Activated naive CD4-positive, alpha-beta T cell treated with anti-CD3 and anti-CD28 coated beads, Interleukin-2, amount 50 U/mL, for 72 hours (primary cell): Measurements from ENCODE around the gene NCK1. TPM values are rescaled to one million over a fixed set of nuclear protein-coding genes. Genes with fewer than 3 reads are reported as not detected.
"Not testable (repeated sequence)": the region's sequence is repeated elsewhere in the genome, so short reads cannot be mapped to it uniquely, and the experiment has no call there.

Source experiments
- ATAC-seq, 2 donors: fragments of 150-1000 bp; cut with Tn5 transposase; 2 replicates each; pipeline ENCODE4 v1.10.0; 2021; ENCODE audit warnings: mild to moderate bottlenecking in 2 of 2, moderate library complexity in 2 of 2
- DNase-seq, 2 donors: peaks; one replicate each; pipeline ENCODE4 v3.0.0; 2021 to 2022; ENCODE audit warnings: low spot score in 2 of 2
- H3K27ac Mint-ChIP-seq, 2 donors: one replicate each; pipeline ENCODE4 v1.8.0; 2022; ENCODE audit warnings: mild to moderate bottlenecking in 2 of 2, mixed read lengths in 2 of 2
- H3K36me3 Mint-ChIP-seq, 2 donors: one replicate each; pipeline ENCODE4 v1.8.0; 2022; ENCODE audit warnings: mixed read lengths in 2 of 2
- H3K9me3 Mint-ChIP-seq, 2 donors: one replicate each; pipeline ENCODE4 v1.8.0; 2022; ENCODE audit warnings: mixed read lengths in 2 of 2
- total RNA-seq, 2 donors: library from RNA; stranded (reverse); gene quantifications; one replicate each; pipeline ENCODE4 v1.2.3, GENCODE V29; 2022

NCK1 gene
- total RNA-seq, 2 donors from 2014 or later: 34.6 to 45.1 TPM

DNA sequence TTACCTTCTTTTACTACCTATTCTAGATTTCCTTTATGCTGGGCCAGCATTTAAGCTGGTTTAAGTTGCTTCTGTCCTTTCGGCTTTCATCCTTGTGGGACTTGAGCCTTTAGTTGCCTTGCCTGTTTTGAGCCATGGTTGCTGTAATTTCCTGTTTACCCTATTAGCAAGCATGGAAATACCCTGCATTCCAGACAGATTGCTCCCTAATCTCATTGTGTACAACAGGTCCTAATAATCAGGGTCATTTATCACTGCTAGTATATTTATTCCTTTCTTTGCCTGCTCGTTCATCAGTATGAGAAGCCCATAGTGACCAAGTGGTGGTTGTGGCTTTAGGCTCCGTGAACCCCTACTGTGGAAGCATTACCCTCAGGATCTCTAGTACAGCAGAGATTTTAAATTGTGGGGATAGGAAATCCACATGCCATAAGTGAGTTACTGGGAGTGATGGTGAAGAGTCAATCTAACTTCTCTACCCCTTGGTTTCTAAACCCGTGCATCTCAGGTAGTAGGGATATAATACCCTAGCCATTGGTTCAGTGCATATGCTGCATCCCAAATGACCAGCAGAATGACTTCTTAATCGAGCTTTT lies 31.9 kb downstream of the NCK1 start:
- no peak overlapping the region for H3K27ac Mint-ChIP-seq
- peaks cover 20 to 35% of the 10 kb centered on the region in 2 donors for H3K36me3 Mint-ChIP-seq

DNA sequence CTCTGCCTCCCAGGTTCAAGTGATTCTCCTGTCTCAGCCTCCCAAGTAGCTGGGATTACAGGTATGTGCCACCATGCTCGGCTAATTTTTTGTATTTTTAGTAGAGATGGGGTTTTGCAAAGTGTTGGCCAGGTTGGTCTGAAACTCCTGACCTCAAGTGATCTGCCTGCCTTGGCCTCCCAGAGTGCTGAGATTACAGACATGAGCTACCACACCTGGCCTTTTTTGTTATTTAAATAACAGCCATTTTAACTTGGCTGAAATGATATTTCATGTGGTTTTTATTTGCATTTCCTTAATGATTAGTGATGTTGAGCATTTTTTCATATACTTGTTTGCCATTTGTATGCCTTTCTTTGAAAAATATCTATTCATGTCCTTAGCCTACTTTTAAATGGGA lies 35.2 kb downstream of the NCK1 start:
- not testable (repeated sequence) for ATAC-seq, H3K27ac Mint-ChIP-seq, DNase-seq
- Mint-ChIP-seq H3K9me3 (peaks cover 11 to 29% of the 10 kb centered on the region in 2 donors), H3K36me3 (peaks cover 15 to 37% of the 10 kb centered on the region in 2 donors)

More for the DNA sequence above, 31.9 kb downstream of the NCK1 start:
- no peak for DNase-seq
- H3K9me3 Mint-ChIP-seq: peaks cover 7 to 13% of the 10 kb centered on the region in 2 donors
- no peak for ATAC-seq

DNA sequence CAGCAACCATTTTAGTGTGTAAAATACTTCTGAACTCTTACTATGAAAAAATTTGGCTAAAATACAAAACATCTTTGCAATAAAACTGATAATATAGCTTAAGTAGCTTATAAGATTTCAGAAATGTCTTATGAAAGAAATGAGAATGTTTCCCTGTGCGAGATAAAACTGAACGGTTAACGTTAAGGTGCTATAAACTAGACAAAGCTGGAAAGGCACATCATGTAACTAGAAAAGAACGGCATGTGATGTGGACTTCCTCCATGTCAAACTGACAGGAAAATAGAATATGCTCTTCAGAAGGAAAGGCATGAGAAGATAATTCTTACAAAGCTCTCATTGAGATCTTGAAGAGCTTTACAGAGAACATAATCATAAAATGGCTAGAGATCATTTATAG lies 36.5 kb downstream of the NCK1 start:
- H3K36me3 Mint-ChIP-seq: peaks cover 28 to 45% of the 10 kb centered on the region in 2 donors
- DNase-seq: no peak
- no peak overlapping the region for H3K27ac Mint-ChIP-seq
- H3K9me3 Mint-ChIP-seq: peaks cover 15 to 31% of the 10 kb centered on the region in 2 donors
- ATAC-seq: no peak

DNA sequence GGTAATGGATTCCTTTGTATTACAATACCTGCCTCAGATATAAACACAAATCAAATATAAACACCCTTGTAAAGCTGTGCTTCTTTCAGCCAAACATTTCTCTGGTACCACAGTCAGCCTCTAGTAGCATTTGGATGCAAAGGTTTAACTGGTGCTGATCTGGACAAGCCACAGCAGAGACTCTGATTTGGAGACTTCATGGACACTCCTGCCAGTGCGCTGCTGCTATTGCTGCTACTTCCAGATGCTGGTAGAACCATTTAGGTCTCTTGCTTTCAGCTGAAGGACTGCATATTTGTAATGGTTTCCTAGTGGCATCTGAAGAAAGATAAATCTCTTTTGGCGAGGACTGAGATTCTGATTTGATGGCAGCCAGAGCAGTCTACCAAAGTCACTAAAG lies 36.9 kb downstream of the NCK1 start:
- no peak for ATAC-seq
- no peak for DNase-seq
- no peak overlapping the region for H3K27ac Mint-ChIP-seq
- H3K9me3 Mint-ChIP-seq: peaks cover 19 to 32% of the 10 kb centered on the region in 2 donors
- peaks cover 32 to 47% of the 10 kb centered on the region in 2 donors for H3K36me3 Mint-ChIP-seq

DNA sequence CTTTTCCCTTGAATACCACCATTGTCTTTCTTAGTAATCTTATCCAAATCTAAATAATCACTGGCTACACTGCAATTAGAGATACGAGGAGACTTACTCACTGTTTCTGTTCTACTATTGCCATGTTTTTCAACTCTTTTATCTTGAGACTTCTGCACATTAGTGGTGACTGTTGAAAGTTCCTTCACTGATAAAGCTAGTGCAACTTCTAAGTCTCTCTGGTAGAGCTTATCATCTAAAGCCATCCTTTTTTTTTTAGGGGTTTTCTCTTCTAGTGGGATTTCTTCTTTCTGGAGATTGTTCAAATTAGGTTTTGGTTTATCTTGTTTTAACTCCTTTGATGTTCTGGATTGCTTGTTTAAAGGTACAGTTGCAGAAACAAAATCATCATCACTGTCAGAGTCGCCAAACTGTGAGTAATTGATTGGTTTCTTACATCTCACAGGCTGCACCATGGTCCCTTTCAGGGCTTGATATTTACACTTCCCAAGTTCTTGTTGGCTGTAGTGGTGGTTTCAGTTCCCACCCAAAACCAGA lies 37.7 kb downstream of the NCK1 start:
- Mint-ChIP-seq H3K36me3 (peaks cover 32 to 48% of the 10 kb centered on the region in 2 donors), H3K27ac (no peak overlapping the region), H3K9me3 (peaks cover 19 to 30% of the 10 kb centered on the region in 2 donors)
- DNase-seq (no peak), ATAC-seq (peak; percentile 82 to 95)

DNA sequence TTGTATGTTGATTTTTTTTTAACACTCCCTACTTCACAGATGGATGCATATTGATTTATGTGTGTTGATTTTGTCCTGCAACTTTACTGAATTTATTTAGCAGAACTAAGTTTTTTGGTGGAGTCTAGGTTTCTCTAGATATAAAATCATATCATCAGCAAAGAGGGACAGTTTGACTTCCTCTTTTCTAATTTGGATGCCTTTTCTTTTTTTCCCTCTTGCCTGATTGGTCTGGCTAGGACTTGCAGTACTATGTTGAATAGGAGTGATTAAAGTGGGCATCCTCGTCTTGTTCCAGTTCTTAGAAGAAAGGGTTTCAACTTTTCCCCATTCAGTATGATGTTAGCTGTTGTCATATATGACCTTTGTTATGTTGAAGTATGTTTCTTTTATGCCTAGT lies 38.7 kb downstream of the NCK1 start:
- not testable (repeated sequence) for H3K27ac Mint-ChIP-seq, DNase-seq, ATAC-seq
- Mint-ChIP-seq H3K9me3 (peaks cover 19 to 30% of the 10 kb centered on the region in 2 donors), H3K36me3 (peaks cover 37 to 57% of the 10 kb centered on the region in 2 donors)

DNA sequence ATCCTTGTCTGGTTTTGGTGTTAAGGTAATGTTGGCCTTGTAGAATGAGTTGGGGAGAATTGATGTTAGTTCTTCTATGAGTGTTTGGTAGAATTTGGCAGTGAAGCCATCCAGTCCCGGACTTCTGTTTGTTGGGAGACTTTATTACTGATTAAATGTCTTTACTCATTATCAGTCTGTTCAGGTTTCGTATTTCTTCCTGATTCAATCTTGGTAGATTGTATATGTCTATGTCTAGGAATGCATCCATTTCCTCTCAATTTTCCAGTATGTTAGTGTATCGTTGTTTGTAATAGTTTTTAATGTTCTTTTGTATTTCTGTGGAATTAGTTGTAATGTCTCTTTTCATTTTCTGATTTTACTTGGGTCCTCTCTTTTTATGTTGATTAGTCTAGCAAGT lies 39.4 kb downstream of the NCK1 start:
- ATAC-seq (no peak), DNase-seq (no peak)
- H3K27ac Mint-ChIP-seq: no peak overlapping the region
- H3K36me3 Mint-ChIP-seq: peaks cover 37 to 62% of the 10 kb centered on the region in 2 donors
- peaks cover 19 to 30% of the 10 kb centered on the region in 2 donors for H3K9me3 Mint-ChIP-seq

DNA sequence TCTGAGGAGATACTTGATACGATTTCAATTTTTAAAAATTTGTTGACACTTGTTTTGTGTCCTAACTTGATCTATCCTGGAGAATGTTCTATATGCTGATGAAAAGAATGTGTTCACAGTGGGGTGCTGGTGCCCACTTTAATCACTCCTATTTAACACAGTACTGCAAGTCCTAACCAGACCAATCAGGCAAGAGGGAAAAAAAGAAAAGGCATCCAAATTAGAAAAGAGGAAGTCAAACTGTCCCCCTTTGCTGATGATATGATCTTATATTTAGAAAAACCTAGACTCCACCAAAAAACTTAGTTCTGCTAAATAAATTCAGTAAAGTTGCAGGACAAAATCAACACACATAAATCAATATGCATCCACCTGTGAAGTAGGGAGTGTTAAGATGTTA lies 40.5 kb downstream of the NCK1 start:
- DNase-seq, ATAC-seq, H3K27ac Mint-ChIP-seq: not testable (repeated sequence)
- Mint-ChIP-seq H3K9me3 (peaks cover 19 to 30% of the 10 kb centered on the region in 2 donors), H3K36me3 (peaks cover 37 to 62% of the 10 kb centered on the region in 2 donors)

DNA sequence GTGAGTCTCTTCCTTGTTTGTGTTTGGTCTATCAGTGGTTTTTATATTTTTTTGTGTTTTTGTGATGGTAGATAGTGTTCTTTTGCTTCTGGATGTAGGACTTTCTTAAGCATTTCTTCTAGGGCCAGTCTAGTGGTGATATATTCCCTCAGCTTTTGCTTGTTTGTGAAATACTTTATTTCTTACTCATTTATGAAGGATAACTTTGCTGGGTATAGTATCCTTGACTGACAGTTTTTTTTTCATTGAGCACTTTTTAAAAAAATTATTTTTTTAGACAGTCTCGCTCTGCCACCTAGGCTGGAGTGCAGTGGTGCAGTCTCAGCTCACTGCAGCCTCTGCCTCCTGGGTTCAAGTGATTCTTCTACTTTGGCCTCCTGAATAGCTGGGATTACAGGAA lies 41.9 kb downstream of the NCK1 start:
- Mint-ChIP-seq H3K27ac (no peak overlapping the region), H3K9me3 (peaks cover 19 to 30% of the 10 kb centered on the region in 2 donors)
- DNase-seq: no peak

DNA sequence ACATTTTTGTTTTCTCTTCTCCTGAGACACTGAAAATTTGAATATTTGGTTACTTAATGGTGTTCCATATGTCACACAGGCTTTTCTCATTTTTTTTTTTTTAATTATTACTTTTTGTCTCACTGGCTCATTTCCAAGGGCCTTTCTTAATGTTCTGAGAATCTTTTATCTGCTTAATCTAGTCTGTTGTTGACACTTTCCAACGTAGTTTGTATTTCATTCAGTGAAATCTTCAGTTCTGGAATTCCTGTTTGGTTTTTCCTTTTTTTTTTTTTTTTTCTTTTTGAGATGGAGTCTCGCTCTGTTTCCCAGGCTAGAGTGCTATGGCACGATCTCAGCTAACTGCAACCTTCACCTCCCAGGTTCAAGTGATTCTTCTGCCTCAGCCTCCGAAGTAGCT lies 42.7 kb downstream of the NCK1 start:
- DNase-seq (no peak), ATAC-seq (no peak)
- Mint-ChIP-seq H3K36me3 (peaks cover 37 to 61% of the 10 kb centered on the region in 2 donors), H3K27ac (no peak overlapping the region), H3K9me3 (peaks cover 19 to 30% of the 10 kb centered on the region in 2 donors)

More for the DNA sequence above, 41.9 kb downstream of the NCK1 start:
- H3K36me3 Mint-ChIP-seq: peaks cover 37 to 62% of the 10 kb centered on the region in 2 donors
- no peak for ATAC-seq

DNA sequence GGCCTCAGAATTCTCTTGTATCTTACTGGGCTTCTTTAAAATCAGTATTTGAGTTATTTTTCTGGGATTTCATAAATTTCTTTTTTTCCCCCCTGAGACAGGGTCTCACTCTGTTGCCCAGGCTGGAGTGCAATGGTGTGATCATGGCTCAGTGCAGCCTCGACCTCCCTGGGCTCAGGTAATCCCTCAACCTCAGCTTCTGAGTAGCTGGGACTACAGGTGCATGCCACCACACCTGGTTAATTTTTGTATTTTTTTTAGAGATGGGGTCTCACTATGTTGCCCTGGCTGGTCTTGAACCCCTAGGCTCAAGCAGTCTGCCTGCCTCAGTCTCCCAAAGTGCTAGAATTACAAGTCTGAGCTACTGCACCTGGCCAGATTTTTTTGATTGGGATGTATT lies 43.5 kb downstream of the NCK1 start:
- ATAC-seq (no peak), DNase-seq (no peak)
- Mint-ChIP-seq H3K36me3 (peaks cover 36 to 54% of the 10 kb centered on the region in 2 donors), H3K27ac (no peak overlapping the region), H3K9me3 (peaks cover 19 to 23% of the 10 kb centered on the region in 2 donors)

DNA sequence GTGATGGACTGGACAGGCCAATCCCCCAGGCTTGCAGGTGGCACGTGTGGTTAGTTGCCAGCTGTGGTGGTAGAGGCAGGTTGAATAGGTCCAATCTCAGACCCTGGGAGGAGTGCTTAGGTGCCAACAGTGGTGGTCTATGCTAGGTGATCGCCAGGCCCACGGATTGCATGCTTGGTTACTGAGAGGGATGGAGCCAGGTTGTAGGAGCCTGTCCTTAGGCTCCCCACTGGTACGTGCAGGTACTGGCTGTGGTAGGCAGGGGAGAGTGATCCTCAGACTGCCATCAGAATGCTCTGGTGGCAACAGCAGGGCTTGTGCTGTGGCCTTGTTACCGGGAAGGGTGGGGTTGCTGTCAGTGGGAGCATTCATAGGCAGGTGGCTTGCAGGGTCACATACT lies 44.7 kb downstream of the NCK1 start:
- H3K36me3 Mint-ChIP-seq: peaks cover 29 to 54% of the 10 kb centered on the region in 2 donors
- DNase-seq: no peak
- ATAC-seq: no peak
- H3K9me3 Mint-ChIP-seq: peaks cover 12 to 13% of the 10 kb centered on the region in 2 donors
- no peak overlapping the region for H3K27ac Mint-ChIP-seq

DNA sequence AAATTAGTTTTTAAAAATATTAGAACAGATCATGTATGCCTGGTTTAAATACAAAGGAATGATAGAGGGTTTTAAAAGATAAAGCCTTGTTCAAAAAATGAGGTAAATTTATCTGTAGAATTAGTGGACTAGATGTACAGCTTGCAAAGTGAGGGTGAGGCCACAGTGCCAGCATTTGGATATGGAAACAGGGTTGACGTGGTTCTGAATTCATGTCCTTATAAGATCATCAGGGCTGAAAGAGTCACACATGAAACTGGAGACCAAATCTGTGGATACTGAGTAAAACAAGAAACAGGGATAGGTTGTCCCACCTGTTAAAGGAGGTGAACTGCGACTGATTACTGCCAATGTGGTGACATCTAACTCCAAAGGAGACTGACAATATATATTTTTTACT lies 46.3 kb downstream of the NCK1 start:
- Mint-ChIP-seq H3K36me3 (peaks cover 16 to 54% of the 10 kb centered on the region in 2 donors), H3K27ac (no peak overlapping the region), H3K9me3 (peaks cover 4 to 14% of the 10 kb centered on the region in 2 donors)
- DNase-seq (no peak), ATAC-seq (no peak)

DNA sequence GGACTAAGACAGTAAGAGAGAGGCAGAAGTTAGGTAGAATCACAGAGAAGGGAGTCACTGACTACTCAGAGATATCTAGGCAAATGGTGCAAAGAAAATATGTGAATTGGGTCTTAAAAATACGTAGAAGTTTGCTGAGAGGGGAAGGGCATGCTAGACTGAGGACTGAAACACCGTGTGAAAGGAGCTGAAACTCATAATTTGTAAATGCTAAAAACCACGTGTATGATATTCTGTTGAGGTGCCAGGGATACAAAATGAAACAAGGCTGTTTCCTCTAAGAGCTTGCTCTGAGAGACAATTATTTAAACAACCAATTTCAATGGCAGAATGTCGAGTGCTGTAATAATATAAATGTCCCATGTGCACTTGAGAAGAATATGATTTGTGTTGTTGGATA lies 47.2 kb downstream of the NCK1 start:
- ATAC-seq (no peak), DNase-seq (no peak)
- Mint-ChIP-seq H3K36me3 (peaks cover 9 to 49% of the 10 kb centered on the region in 2 donors), H3K27ac (no peak overlapping the region), H3K9me3 (peaks cover 0 to 10% of the 10 kb centered on the region in 2 donors)

DNA sequence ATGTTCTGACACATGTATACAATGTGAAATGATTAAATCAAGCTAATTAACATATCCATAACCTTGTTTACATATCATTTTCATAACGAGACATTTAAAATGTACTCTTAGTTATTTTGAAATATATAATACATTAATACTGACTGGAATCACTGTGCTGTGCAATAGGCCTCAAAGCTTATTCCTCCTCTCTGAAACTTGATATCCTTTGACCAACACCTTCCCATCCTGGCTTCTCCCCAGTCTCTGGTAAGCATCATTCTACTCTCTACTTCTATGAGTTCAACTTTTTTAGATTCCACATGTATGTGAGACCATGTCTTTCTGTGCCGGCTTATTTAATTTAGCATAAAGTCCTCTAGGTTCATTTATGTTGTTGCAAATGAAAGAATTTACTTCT lies 48.7 kb downstream of the NCK1 start:
- ATAC-seq: no peak
- Mint-ChIP-seq H3K9me3 (peaks cover 0 to 10% of the 10 kb centered on the region in 2 donors), H3K27ac (no peak overlapping the region), H3K36me3 (peaks cover 4 to 50% of the 10 kb centered on the region in 2 donors)
- no peak for DNase-seq

DNA sequence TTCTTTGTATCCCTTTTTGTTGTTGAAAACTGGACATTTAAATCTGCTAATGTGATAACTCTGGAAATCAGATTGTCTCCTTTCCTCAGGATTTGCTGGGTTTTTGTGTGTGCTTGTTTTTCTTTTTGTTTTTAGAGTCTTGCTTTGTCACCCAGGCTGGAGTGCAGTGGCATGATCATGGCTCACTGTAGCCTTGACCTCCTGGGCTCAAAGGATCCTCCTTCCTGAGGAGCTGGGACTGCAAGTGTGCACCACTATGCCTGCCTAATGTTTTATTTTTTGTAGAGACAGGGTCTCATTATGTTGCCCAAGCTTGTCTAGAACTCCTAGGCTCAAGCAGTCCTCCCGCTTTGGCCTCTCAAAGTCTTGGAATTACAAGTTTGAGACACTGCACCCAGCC lies 51.2 kb downstream of the NCK1 start:
- Mint-ChIP-seq H3K27ac (no peak overlapping the region), H3K9me3 (peaks cover 0 to 10% of the 10 kb centered on the region in 2 donors), H3K36me3 (peaks cover 4 to 45% of the 10 kb centered on the region in 2 donors)
- no peak for DNase-seq
- ATAC-seq: no peak

DNA sequence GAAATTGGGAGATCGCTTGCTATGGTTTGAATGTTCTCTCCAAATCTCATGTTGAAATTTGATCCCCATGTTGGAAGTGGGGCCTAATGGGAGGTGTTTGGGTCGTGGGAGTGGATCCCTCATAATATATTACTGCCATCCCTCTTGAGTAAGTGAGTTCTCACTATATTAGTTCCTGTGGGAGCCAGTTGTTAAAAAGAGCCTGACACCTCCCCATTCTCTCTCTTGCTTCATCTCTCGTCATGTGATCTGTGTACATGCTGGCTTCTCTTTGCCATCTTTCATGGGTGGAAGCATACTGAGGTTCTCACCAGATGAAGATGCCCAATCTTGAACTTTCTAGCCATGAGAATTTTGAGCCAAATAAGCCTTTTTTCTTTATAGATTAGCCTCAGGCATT lies 52.7 kb downstream of the NCK1 start:
- Mint-ChIP-seq H3K36me3 (peaks cover 4 to 45% of the 10 kb centered on the region in 2 donors), H3K27ac (no peak overlapping the region), H3K9me3 (peaks cover 0 to 10% of the 10 kb centered on the region in 2 donors)
- DNase-seq (no peak), ATAC-seq (no peak)

DNA sequence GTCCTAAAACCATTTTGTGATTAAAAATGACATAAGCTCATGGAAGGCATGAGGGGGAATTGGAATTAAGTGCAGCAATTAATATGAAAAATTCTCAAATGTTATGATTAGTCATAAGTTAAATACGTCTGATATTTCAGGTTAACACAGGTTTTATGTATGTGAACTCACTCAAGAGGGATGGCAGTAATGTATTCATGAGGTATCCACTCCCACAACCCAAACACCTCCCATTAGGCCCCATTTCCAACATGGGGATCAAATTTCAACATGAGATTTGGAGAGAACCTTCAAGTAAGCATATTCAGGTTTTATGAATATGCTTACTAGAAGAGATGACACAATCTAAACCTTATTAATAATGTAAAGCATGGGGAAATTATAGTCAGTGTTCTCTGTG lies 54.2 kb downstream of the NCK1 start:
- ATAC-seq: no peak
- peaks cover 0 to 42% of the 10 kb centered on the region in 2 donors for H3K36me3 Mint-ChIP-seq
- H3K27ac Mint-ChIP-seq: no peak overlapping the region

More for the DNA sequence above, 54.2 kb downstream of the NCK1 start:
- H3K9me3 Mint-ChIP-seq: peaks cover 0 to 10% of the 10 kb centered on the region in 2 donors
- DNase-seq: no peak
